Measurements from ENCODE around the gene GSK3A.

Gene GSK3A

DNA sequence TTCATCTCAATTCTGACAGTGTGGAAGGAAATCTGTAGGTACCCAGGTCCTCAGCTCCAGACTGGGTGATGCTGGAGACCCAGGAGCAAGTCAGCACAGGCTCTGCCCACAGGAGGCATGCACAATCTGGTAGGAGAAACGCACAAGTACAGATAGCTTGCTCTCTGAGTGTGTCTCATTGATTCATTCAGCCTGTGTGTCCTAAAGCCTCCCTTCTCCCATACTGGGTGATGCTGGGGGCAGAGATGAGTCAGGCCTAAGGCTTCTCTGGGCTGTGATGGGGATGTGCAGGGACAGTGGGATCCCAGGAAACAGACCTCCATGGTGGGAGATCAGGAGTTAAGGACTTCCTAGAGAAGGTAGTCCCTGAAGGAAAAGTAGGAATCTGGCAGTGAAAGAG, 15.5 kb downstream of the GSK3A start:
- DNase-seq (ENCODE audit: low read depth in 2 of 2) = no peak

DNA sequence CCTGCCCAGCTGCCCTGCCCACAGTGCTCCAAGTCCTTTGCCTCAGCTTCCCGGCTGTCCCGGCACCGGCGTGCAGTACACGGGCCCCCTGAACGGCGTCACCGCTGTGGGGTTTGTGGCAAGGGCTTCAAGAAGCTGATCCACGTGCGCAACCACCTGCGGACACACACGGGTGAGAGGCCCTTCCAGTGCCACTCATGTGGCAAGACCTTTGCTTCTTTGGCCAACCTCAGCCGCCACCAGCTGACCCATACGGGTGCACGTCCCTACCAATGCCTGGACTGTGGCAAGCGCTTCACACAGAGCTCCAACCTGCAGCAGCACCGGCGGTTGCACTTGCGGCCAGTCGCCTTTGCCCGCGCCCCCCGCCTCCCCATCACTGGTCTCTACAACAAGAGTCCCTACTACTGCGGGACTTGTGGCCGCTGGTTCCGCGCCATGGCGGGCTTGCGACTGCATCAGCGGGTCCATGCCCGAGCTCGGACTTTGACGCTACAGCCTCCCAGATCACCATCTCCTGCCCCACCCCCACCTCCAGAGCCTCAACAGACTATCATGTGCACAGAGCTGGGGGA, 16.6 kb downstream of the GSK3A start:
- no peak for DNase-seq (ENCODE audit: low read depth in 2 of 2)

DNA sequence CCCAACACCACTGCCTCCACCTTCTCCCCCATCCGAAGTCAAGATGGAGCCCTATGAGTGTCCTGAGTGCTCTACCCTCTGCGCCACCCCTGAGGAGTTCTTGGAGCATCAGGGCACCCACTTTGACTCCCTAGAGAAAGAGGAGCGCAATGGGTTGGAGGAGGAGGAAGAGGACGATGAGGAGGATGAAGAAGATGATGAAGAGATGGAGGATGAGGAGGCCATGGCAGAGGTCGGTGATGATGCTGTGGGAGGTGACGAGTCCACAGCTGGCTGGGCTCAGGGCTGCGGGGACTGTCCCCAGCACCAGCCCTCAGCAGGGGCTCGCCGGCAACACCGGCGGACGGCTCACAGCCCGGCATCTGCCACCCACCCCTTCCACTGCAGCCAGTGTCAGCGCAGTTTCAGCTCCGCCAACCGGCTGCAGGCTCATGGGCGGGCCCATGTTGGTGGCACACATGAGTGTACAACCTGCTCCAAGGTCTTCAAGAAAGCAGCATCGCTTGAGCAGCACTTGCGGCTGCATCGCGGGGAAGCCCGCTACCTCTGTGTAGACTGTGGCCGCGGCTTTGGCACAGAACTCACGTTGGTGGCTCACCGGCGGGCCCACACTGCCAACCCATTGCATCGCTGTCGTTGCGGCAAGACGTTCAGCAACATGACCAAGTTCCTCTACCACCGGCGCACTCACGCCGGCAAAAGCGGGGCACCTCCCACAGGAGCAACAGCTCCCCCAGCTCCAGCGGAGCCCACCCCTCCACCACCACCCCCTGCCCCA, 17.3 kb downstream of the GSK3A start:
- no peak for DNase-seq (ENCODE audit: low read depth in 2 of 2)

DNA sequence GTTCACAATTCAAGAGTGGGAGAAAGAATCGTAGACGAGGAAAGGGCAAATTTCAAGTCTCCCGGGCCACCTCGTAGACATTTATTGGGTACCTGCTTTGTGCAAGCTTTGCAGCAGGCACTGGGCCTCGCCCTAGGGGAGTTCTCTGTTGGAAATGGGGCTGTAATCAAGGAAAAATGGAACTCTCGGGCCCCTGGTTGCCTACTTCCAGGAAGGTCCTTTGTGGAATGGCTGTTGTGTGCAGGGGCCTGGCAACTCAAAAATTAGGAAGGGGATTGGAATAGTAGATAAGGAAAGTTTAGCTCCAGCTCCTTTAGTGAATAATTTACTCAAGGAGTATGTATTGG, 21.7 kb downstream of the GSK3A start:
- DNase-seq (ENCODE audit: low read depth in 2 of 2) = no peak

DNA sequence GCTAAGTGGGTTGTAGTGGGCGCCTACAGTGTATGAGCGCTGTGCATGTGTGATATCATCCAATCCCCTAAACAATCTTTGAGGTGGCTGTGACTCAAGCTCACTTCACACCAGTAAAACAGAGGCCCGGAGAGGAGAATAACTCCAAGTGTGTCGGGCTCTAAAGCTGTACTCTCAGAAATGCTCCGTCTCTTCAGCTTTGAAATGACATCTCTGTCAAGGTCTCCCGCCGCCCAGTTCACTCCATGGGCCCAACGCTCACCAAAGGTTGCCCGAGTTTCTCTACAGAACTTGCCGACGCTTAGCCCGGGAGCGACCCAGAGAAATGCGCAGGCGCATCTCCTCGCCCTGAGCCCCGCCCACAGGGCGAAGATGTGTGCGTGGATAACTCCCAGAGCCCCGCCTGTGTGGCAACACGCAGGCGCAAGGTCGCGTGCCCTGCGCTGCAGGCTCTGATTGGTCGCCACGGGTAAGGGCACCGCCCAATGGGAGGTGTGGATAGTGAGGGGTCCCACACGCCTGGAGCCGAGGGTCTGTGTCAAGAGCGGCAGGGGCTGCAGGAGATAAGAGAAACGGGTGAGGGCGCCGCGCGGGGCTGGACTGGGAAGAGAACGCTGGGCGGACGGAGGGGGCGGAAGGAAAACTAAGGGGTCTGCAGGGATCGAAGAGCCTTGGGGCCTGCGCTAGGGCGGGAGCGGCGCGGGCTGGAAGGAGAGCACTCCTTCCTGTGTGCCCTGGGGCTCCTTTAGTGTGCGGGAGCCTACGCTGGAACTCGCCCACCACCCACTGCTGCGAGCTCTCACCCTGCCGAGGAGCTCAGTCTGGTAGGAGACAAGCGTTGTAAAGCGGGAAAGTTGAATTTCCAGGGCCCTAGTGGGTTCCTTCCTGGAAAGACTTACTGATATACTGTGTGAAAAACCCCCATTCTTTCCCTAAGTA, 22.3 kb downstream of the GSK3A start, which contains the start of gene ZNF526:
Gene ZNF526 (plus strand): TSS at position 501 of the 939 bp plus-strand sequence. CDS start 4,092 bp downstream, outside the sequence.
- DNase-seq (ENCODE audit: low read depth in 2 of 2) = peak; percentile 93 to 96

DNA sequence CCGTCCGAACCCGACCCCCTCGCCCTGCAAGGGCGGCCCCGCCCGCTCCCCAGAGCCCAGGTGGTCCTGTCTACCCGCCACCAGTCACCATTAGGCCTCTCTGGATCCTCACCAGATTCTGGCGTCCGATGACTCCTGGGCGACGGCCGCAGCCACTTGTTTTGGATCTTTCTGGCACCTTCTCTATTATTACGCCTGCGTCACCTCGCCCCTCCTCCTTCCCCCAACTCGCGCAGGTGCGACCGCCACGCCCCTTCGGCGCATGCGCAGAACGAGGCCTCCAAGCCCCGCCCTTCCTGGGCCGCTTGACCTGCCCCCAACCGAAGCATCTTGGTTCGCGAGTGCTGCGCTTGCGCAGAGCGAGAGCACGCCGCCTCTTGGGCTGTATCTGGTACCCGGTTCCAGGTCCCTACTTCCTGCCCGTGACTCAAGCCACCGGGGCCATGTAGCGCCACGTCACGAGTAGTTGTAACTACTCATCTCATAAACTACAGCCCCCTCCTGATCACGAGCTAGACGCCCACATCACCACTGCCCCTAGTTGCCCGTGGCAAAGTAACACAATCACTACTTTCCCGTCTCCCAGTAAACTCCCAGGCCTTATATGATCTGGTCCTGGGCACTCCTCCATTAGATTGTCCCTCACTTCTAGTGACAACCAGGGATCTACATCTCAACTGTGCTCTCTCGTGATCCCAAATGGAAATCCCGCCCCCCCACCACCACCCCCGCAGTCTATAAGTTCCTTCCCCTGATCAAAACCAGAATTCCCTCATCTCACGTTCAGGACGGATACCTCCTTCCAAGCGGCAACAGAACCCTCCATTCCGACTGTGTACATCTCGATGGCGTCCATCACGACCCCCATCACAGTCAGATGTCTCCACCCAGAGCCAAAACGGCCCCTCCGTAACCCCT, 24.6 kb downstream of the GSK3A start, which contains the start of gene DEDD2:
Gene DEDD2 (minus strand): TSS at position 158 of the 918 bp plus-strand sequence. CDS start 670 bp downstream, outside the sequence.
- DNase-seq (ENCODE audit: low read depth in 2 of 2) = peak; percentile 99 to 100

DNA sequence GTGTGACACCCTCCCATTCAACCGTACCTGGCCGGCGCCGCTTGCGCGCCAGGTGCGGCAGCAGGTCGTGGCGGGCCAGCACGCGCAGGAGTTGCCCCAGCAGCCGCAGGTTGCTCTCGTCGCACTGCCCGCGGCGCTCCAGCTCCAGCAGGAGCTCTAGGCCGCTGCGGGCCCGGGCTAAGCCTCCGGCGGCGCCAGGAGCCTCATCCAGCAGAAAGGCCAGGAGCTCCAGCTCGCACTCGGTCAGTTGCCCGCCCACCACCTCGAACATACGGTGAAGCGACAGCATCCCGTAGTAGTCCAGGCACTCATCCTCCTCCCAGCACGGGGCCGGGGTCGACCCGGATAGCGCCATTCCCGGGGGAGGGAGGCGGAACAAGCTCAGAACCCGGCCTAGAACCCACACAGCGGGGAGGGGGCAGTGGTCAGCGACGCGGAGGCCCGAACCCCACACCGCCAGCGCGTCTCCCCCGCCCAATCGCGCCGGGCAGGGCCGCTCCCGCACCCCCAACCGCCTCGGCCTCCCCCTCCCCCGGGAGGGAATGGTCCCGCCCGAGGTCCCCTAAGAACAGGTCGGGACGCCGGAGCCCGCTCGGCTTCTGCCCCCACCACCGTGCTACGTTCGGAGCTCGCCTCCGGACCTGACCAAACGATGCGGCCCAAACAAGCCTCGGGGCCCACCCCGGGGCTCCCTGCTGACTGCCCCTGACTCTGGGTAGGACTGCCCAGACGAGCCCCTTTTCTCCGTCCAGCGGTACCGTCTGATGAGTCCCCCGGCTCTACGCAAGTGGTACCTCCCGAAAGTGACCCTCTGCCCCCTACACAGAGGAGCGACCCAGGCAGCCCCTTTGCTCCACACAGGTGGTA, 25.5 kb downstream of the GSK3A start:
- no peak for DNase-seq (ENCODE audit: low read depth in 2 of 2)

DNA sequence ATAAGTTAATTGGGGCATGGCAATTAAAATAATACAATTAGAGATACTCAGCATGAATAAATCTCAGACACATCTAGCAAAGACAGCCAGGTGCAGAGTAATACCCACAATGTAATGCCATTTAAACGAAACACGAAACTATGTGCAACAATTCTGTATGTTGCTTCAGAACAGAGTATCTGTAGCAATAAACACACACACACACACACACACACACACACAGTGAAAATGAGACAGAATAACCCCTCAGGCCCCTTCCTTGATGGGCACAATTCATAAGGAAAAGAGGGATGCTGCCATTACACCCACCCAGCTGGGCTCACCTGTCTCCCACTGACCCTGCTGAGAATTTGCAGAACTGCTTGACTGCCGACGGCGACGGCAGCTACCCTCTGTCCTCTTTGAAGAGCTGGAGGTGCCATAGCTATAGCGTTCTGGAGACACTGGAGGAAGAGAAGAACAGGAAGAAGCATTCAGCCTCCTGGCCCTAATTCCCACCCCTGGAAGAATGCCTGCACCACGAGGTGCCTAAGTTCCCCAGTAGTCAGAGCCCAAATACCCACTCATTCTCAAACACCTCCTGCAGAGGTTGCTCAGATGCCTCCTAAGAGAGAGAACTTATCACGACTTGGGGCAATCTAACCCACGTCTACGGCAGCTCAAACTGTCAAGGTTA, 27.5 kb downstream of the GSK3A start:
- DNase-seq (ENCODE audit: low read depth in 2 of 2) = no peak

DNA sequence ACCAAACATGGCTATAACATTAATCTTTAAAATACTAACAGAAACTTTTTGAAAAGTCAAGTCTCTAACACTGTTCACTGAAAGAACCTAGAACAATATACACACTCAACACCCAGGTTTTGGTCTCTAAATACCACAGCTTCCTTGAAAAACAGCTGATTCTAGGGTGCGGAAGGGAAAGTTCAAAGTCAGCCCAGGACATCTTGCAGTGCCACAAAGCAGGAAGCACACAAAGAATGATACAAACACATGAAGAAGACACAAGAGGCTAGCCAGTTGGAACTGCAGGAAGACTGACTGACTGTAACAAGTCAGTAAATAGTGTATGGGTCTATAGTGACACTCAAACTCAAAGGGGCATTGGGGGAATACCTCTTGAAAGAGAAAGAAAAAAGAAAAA, 29.5 kb downstream of the GSK3A start:
- no peak for DNase-seq (ENCODE audit: low read depth in 2 of 2)

DNA sequence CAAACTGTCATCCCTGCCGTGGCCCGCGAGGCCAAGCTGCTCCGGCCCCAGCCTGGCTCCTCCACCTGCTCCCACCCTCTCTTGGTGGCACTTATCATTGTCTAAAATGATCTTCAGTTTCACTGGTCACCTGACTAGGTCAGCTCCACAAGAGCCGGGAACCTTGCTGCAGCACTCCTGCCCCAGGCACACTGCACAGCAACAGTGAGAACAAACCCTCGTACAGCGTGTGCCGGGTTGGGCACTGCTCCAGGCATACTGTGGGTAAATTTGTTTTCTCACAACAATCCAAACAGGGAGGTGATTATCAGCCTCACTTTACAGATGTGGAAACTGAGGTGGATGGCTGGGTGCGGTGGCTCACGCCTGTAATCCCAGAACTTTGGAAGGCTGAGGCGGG, 33.8 kb downstream of the GSK3A start:
- DNase-seq (ENCODE audit: low read depth in 2 of 2) = no peak

DNA sequence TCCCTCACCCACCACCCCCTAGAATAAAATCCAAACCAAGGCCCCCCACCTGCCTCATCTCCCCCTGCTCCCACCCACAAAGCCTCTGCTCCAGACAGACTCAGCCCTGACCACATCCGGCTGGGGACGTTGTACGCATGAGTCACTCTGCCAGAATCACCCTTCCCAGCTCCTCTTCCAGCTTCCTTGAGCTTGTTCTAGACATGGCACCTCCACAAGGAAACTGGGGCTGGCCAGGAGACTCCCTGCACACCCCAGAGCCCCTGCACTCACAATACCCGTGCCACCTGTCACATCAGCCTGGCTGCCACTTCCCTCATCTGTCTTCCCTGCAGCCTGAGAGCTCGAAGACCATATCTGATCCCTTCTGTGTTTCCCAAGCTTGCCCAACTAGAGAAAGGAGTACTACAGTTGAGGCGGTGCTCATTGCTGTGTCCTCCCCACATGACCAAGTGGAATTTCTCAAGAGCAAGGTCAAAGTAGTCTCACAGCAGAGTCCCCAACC, 34.6 kb downstream of the GSK3A start:
- DNase-seq (ENCODE audit: low read depth in 2 of 2) = no peak

DNA sequence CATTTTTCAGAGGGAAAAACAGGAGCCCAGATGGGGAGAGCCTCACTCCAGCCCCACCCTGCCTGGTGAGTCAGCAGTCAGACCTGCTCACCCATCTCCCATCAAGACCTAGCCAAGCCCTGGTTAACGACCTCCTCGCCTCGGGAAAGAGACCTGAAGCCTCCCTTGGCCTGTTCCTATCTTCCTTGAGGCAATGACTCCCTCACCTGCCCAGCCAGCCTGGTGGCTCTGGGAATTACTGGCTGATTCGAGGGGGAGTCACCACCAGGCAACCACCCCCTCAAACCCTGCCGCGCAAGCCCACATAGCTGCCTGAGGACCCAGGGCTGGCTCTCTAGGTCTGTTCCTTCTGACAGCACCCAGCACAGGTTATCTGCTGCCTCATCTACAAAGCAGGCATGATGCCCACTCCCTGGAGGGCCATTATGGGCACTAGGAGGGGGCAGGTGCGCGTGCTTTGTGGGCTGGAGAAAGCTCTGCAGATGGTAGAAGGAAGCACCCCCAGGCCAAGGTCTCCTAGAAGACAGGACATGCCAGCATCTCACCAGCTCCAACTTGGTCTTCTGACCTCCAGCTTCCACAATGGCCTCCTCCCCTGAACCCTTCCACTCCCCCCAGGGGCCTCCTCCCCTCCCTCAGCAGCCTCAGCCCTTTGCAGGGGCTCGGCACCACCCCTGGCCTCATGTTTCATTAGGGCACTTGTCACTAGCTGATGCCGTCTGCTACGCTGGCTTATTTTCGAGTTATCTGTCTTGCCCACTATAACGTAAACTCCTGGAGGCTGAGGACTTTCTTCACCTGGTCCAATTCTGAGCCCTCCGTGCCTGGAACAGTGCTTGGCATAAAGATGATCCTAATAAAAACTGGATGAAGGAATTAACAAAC, 35.3 kb downstream of the GSK3A start:
- no peak for DNase-seq (ENCODE audit: low read depth in 2 of 2)

DNA sequence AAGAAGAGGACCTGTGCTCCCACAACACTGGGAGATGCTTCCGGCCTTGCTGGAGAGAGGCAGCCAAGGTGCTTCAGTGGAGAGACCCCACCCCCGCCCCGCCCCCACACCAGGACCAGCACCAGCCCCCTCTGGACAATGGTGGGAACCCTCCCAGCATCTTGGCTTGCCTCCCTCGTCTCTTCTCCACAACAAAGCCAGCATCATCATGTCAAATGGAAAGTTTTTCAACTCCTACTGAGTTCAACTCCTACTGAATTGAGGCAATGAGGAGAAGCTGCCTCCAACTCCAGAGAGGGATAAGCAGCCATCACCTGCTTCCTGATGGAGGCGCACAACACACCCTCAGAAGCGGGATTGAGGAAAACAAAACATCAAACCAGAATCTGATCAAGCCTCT, 37.7 kb downstream of the GSK3A start:
- no peak for DNase-seq (ENCODE audit: low read depth in 2 of 2)

DNA sequence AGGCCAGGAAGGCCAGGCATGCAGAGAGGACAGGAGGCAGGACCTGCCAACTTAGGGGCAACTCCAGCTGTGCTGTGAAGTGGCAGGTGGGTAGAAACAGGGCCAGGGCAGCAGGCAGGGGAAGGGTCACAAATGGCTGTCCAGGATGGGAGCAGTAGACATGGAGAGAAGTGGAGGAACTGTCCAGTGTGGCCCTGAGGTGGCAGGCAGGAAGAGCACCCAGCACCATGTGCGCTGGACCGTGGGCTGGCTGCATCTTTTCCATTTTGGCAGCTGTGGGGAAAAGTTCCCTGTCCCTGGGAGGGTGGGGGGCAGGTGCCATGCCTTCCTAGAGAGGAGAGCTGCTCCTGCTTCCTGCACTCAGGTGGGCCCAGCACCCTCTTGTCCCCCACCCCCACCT, 38.7 kb downstream of the GSK3A start:
- no peak for DNase-seq (ENCODE audit: low read depth in 2 of 2)

DNA sequence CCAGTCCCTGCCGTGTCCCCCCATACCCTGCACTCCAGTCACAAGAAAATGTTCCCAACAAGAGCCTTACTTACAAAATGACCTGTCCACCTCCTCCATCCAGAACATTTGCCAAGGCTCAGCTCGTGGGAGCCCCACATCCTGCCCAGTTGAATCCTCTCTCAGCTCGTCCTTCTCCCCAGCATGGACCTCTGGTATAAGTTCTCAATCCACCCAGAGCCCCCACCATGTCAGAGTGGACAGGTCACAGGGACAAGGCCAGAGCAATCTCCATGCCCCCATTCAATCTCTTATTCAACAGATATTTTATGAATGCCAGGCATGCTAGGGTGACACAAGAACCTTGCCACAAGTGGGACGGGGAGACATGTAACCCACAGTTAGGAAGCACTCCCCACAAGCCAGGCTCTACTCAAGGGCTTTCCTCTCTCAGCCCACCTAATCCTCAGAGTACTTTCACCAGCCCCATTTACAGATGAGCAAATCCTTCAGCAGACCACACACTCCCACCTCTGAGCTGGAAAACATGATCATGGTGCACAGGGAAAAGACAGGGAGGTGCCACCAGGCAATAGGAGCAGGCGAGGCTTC, 40.0 kb downstream of the GSK3A start:
- no peak for DNase-seq (ENCODE audit: low read depth in 2 of 2)

DNA sequence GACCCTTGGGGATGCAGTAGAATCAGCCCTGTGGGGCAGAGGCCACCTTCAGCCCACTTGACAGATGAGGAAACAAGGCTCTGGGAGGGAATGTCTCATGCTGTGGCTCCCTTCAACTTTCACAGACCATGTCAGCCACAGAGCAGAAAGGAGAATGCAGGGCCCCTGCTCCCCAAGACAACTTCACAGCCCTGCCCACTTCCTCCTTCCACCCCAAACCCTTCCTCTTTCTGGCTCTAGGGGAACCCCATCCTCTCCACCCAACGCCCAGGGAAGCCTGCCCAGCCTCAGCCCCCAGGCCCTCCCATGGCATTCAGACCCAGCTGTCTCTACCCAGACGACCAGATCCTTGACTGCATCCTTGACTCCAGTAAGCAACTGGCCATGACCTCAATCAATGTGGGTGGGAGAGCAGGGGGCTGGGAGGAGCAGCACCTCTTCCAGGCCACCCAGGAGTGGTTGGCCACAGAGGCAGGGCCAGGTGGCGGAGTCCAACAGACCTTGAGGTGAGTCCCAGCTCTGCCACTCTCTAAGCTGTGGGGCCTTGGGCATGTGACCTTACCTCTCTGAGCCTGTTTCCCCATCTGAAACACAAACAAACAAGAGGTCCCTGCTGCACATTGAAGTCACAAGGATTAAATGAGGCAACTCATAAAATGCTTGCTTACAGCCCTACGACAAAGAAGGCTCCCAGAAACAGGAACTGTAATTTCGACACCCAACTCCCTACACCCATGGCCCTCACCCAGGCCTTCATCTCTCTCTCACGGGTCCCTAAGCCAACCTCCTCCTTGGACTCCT, 40.7 kb downstream of the GSK3A start:
- peak in 1 of 2 donors; percentile 16 for DNase-seq (ENCODE audit: low read depth in 2 of 2)

DNA sequence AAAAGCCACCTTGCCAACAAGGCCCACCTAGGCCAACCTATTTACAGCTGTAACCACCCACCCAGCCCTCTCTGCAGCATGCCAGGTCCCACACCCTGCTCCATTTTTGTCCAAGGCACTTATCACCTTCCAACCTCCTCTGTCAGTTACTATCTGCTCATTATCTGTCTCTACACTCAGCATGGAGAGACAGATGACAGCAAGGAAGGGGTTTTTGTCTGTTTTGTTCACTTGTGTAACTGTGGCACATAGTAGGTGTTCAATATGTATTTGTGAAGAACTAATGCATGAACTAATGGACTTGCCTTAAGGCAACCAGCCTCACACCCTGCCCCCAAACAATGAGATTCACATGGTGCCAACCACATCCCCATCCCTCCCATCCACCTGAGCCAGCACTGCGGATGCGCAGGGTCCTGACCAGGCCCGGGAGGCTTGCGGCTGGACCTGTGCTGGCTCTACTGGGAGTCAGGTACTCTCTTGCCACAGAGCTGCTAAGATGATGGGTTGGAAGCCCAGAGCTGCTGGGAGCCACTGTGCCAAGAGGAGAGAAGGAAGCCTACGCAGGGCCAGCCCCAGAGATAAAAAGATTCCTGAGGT, 42.2 kb downstream of the GSK3A start:
- no peak for DNase-seq (ENCODE audit: low read depth in 2 of 2)
